GM12801 (cell line): Measurements from ENCODE around the gene RCOR3.

Experiments used
- CTCF ChIP-seq: IDR thresholded peaks from one replicate; pipeline ENCODE4 v1.5.1; 2011; ENCODE audit warnings: control low read depth; ENCODE audit not compliant: insufficient read length; ENCODE audit errors: extremely low read depth

Gene RCOR3

GRCh38 chr1:211332036-211332616 is 73.0 kb downstream of the RCOR3 start:
- TF ChIP-seq CTCF, result no peak

DNA sequence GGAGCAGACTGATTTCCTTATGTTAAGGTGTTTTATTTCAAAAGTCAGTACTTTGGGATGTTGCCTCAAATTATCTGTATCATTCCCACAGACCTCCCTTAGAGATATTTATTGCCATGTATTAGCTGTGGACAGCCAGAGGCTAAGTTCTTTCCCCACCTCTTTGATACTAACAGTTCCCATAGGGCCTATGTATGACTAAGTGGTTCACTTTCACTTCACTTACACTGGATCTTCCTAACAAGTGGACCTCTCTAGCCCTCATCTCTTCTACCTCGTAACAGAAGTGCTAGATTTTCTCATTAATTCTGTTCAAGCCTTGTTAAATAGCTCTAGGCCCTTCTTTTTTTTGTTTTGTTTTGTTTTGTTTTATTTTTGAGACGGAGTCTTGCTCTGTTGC is 73.7 kb downstream of the RCOR3 start:
- TF ChIP-seq CTCF, result no peak

- no peak for TF ChIP-seq CTCF
Observed at GRCh38 chr1:211333906-211334305, 74.7 kb downstream of the RCOR3 start.

DNA sequence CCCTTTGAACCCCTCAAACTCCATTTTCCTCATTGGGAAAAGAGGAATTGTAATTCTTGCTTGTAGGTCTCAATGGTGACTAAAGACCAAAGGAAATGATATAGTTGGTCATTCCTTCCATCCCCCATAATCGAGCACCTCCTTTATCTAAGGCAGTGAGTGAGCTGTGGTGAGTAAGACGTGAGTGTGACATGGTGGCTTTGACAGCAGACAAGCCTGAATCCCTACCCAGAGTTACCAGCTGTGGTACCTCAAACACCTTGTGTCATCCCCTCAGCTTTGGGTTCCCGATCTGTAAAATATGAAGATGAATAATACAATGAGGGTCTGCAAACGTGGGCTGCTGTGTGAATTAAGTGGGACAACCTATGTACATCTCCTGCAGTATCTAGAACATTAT is 75.8 kb downstream of the RCOR3 start:
- no peak for TF ChIP-seq CTCF

DNA sequence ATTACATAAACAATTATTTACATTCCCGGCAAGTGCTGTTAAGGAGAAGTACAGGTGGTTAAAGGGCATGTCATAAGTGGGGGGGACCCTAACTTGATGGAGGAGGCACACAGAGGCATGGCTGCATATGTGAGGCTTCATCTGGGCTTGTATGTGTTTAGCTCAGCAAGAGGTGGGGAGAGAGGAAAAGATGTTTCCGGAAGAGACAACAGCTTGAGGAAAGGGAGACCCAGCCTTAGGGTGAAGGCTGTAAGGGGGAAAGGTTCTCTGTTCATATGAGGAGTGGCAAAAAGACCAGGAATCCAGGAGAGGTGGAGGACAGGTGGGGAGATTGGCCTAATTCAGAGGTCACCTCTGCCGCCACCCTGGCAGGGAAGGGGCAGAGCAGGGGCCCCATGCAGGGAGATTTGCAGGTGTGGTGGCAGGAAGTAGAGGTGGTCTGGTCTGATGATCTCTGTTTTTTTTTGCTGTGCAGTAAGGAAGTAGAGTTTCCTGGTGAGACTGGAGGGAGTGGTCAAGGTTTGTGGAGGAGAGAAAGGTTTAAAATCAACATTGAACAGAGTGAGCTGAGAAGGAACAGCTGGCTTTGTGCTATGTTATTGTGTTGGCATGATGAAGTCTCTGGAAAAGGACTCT is 76.5 kb downstream of the RCOR3 start:
- TF ChIP-seq CTCF, result no peak

DNA sequence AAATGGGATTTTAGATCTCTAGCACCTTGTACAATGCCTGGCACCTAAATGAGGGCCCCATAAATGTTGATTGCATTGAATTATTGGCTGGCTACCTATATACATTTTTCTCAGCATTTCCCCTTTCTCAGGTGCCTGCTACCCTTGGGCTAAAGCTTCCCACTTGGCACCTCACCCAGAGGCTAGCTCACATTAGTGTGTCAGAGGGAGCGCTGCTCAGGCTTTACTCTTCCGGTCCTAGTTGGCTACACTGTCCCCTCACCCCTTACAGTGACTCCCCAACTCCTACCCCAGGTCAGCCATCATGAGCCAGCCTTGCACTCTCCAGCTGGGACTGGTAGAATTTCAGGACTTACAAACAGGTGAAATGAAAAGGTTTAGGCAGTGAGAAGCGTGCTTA is 77.0 kb downstream of the RCOR3 start:
- TF ChIP-seq CTCF, result no peak

DNA sequence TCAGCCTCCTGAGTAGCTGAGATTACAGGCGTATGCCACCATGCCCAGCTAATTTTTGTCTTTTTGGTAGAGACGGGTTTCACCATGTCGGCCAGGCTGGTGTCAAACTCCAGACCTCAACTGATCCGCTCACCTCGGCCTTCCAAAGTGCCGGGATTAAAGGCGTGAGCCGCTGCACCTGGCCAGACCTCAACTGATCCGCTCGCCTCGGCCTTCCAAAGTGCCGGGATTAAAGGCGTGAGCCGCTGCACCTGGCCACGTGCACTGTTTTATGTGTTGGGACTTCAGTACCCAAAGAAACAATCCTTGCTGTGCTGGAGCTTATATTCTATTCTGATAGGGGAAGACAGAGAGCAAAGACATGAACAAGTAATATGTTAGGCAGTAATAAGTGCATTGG is 77.6 kb downstream of the RCOR3 start:
- TF ChIP-seq CTCF, result no peak
